HG03108 (cell line): ENCODE data around the gene MLPH.
"Not testable (repeated sequence)": the region's sequence is repeated elsewhere in the genome, so short reads cannot be mapped to it uniquely, and the experiment has no call there.

Experiments
- ATAC-seq: cut with Tn5 transposase; IDR thresholded peaks from one replicate; pipeline ENCODE4 v1.9.1; 2021; ENCODE audit warnings: moderate library complexity; ENCODE audit not compliant: unreplicated experiment

The MLPH gene

DNA sequence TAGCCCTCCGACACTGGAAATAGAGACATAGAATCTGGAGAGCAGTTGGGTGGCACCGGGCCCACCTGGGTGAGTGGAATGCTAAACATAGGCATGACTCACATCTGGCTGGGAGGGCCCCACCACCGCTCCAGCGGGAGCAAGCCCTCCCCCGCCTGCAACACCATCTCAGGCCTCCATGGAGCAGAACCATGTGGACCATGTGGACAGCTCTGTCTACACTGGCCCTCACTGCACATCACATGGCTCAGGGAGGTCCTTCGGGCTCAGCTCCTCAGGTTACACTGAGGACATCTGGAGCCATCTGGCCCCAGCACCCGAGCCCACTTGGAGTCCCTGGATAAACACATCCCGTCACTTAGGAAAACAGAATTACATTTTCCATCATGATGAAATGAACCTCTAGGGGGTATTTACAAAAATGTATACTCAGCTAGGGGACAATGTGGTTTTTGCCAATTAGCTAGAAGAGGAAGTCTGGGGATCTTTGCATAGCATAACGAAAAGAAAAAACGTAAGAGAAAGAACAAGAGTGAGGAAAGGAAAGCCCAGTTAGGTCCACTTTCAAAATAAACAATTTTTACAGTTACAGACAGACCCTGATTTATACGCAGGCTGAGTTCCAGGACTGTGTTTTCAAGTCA, 30.7 kb upstream of the MLPH start:
- no peak for ATAC-seq

DNA sequence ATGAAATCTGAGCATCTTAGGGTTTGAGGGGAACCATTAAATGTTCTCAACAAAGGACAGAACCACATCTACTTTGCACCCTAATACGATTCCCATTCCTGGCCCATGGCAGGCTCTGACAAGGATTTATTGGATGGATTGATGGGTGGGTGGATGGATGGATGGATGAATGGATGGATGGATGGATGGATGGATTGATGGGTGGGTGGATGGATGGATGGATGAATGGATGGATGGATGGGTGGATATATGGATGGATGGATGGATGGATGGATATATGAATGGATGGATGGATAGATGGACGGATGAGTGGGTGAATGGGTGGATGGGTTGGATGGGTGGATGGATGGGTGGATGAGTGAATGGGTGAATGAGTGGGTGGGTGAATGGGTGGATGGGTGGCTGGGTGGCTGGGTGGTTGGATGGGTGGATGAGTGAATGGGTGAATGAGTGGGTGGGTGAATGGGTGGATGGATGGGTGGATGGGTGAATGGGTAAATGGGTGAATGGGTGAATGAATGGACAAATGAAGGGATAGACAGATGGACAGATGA, 29.6 kb upstream of the MLPH start:
- ATAC-seq: no peak

DNA sequence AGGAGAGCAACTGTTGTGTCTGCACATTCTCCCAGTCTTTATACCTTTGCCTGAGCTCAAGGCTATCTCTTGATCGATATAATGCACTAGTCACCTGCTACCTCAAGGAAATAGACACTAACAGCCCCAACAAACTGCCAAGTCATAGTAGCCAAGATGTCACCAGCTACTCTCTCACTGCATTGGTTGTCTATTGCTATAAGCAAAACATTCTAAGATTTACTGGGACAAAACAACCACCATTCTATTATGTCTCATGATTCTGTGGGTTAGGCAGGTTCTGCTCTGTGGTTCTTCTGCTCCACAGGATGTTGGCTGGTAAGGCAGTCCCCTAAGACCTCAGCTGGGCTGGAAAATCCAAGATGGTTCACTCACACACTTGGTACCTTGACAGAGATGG, 28.5 kb upstream of the MLPH start:
- ATAC-seq: no peak

DNA sequence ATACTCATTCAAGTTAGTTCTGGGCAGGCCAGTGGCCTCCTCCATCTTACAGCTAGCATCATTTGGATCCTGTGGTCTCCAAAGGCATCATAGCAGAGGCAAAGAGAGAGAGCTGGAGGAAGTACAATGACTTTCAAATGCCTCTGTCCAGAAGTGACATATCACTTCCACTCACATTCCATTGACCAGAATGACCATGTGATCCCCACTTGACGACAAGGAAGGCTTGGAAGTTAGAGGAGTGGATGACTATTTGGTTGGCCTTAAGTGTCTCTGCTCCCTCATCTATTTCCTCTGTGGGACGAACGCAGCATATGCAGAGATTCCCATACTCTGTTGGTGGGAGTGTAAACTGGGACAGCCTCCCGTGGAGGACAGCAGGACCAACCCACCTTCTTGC, 27.8 kb upstream of the MLPH start:
- ATAC-seq: no peak

DNA sequence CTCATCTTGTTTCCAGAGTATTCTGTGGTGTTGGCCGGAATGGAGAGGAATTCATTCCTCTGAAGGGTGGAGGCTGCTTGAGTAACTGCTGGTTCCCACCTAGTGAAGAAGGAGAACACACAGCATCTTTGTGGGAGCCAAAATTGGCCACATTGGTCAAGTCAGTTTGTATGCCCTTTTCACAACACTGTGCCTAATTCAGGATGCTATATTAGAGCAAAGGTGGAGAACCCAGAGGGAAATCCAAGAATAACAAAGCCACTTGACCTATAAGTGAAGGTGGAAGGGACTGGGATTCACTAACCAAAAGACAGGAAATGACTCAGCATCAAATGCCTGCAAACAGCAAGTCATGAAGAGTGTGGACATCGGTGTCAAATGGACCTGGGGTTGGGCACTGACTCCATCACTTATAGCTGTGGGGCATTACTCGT, 27.3 kb upstream of the MLPH start:
- no peak for ATAC-seq

DNA sequence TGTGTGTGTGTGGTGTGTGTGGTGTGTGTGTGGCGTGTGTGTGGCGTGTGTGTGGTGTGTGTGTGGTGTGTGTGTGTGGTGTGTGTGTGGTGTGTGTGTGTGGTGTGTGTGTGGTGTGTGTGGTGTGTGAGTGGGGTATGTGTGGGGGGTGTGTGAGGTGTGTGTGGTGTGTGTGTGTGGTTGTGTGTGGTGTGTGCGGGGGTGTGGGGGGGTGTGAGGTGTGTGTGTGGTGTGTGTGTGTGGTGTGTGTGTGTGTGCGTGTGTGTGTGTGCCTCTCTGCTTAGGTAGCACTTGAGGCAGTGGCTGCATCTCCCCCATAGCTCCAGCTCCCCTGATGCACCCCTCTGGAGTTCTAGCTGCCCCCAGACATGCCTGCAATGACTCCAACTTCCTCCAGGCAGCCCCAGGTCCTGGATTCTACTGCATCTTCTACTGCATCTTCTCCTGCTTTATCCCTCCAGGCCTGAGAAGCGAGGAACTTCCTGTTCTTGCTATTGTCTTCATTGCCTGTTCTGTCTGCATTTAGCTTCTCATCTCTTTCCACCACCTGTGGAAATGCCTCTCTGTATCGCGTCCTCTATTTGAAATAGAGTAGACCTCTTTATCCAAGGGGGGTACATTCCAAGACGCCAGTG, 22.2 kb upstream of the MLPH start:
- no peak for ATAC-seq

DNA sequence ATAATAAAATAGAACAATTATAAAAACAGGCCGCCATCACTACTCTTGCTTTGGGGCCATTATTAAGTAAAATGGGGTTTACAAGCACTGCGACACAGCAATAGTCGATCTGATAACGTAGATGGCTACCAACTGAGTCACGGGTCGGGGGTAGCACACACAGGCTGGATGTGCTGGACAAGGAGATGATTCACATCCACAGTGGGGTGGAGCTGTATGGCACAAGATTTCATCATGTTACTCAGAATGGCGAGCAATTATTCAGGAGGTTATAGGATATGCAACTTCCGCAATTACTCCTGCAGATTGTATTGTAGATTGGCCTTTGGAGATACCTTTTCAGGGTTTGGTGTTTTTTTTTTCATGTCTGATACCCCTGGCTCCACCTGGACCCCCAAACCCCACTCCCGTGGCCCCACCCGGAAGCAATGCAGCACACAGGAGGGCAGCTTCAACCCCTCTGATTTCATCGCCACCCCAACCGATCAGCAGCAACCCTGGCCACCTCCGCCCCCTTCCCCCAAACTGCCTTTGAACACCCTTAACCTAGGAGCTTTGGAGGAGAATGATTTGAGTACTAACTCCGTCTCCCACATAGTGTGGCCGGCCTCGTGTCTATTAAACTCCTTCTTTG, 21.4 kb upstream of the MLPH start:
- no peak for ATAC-seq

DNA sequence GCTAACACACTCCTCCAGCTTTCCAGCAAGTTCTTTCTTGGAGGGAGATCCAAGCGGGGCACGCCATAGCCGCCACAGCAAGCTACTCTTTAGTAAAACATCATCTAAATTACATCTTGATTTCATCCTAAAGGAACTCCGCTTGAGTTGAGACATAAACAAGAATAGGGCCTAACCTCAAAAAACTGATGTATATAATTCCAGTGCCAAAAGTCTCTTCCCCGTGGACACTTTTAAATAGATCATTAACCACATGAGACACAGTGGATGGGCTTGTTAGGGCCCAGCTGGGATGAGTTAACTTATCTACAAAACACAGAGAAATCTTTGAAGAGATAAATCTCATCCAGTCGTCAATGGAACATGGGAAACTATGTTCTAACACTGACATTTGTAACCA, 20.8 kb upstream of the MLPH start:
- ATAC-seq: no peak

DNA sequence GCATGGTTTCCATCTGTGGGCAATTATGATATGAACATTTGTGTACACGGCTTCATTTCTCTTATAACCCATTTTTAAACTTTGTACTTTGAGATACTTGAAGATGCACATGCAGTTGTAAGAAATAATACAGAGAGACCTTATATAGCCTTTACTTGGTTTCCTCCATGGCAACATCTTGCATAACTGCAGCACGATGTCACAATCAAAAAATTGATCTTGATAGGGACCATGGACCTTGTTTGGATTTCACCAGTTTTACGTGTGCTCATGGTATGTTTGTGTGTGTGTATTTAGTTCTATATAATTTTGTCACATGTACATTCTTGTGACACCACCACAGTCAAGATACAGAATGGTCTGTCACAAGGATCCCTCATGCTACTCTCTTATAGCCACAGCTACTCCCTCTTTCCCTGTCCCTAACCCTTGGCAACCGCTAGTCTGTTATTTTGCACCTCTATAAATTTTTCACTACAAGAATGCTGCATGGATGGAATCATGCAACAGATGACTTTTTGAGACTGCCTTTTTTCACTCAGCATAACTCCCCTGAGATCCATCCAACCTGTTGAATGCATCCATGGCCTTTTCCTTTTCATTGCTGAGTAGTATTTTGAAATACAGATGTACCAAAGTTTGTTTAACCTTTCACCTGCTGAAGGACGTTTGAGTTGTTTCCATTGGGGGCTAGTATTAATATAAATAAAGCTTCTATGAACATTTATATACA, 19.4 kb upstream of the MLPH start:
- no peak for ATAC-seq

DNA sequence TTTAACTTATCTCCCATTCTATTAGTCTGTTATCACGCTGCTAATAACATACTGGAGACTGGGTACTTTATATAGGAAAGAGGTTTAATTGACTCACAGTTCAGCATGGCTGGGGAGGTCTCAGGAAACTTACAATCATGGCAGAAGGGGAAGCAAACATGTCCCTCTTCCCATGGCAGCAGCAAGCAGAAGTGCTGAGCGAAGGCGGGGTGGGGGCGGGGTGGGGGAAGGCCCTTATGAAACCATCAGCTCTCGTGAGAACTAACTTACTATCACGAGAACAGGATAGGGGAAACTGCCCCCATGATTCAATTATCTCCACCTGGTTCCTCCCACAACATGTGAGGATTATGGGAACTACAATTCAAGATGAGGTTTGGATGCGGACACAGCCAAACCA, 17.6 kb upstream of the MLPH start:
- ATAC-seq: not testable (repeated sequence)

DNA sequence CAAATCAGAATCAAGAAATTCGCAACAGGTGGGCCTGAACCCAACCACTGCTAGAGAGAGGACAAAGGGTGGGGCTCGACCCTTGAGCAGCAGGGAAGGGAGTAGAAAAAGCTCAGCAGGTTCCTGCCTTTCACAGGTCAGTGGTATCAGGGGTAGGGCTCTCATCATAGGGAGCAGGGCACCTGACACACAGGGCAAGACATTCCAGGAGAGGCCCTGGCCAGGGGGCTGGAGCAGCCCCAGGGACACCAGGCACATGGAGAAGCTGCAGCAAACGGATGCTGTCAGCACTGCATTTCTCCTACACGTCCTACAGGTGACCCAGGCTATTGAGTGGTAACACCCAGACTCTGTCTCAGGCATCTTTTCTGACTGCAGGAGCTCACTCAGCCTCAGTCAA, 17.2 kb upstream of the MLPH start:
- no peak for ATAC-seq

DNA sequence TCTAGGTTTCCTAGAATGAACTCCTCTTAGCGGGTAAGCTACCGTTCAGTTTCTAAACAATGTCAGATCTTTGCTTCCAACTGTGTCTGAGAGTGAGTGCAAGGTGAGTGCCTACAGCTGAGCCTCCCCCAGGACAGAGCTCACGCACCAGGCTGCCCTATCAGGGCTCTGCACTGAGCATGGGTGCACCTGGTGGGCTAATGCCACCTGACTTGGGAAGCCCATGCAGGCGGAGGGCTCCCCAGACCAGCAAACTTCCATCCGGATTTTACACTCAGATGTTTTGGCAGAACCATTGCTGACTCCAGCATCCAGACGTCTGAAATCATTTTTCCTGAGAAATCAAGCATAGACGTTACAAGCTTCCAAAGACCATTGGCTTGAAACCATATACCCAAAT, 16.1 kb upstream of the MLPH start:
- ATAC-seq: no peak

DNA sequence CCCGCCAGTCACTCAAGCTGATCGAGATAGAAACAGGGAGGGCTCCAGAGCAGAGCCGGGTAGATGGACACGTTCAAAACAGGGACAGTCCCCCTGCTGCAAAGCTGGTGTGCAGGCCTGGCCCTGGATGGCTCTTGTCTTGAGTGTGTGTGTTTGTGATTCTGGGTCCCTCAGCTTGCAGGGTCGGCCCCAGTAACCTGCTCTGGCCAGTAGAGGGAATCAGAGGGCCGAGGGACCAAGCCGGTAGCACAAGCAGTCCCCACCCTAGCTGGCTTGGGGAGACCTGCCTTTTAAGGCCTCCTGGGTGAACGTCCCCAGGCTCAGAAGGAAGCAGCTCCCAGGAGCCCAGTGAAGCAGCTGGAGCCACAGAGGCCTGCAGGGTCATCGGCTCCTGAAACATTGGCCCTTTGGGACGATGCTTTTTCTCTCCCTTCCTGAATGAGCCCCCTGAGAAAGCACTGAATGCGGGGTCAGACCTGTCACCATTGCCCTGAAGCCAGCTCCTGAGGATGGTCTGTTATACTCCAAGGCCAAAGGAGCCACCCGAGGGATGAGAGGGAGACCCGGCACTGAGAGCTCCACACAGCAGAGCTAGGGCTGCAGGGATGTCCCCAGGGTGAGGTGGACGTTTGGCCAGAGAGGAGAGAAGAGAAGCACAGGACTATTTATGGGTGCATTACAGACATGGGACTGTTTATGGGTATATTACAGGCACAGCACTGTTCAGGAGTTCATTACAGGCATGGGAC, 15.4 kb upstream of the MLPH start:
- no peak for ATAC-seq

DNA sequence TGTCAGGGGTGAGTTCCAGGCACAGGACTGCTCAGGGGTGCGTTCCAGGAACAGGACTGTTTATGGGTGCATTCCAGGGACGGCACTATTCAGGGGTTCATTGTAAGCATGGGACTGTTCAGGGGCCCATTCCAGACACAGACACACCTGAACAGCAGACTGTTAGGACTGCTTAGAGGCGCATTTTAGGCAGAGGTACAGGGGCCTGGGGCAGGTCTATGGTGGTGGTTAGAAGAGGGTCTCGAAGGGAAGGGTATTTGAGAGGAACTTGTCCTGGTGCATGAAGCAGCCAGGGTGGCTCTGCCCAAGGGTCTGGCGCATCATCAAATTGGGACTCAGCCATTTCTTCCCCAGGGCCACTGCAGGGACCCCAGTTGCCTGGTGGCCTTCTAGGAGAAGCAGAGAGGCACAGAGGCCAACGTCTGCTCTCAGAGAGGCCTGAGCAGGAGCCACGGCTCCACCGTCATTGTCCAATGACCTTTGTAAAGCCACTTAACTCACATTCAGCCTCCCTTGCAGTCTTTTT, 14.8 kb upstream of the MLPH start:
- ATAC-seq: no peak

DNA sequence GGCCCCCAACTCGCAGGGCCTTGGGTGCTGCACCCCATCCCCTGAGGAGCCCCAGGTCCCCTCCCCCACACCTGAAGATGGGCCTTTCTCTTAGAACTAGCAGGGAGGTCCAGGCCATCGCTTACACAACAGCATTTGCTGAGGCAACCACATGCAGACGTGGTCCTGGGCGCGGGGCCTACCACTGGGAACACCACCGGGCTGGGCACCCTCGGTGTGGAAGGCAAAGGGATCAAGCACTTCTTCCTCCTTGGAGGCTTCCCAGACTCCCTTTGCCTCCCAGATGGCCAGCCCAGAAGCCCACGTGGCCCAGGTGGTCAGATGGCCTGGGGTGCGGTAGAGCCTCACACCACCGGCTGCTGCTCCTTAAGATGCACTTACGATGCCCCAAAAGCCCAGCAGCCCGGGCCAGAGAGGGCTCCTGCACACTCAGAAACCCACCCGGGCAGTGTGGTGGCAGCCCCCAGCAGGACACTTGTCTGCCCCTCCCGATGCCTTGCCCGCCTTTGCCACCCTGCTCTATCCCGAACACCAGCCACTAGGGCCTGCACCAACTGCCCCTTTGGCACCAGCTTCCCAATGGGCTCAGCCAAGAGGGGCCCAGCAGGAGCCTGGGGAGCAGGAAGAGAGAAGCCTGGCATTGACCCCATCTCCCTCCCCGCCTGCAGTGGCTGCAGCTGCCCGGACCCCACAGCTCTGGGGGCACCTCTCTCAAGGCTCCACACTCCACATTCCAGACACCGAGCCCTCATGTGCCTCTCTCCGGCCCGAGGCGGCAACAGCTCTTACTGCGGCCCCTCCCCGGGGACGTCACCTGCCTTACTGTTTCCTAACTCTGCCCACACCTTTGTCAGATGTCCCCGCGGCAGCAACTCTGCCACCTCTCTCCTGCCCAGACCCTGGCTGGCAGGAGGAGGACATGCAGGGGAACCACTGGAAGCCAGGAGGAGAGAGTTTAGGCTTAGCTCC, 13.9 kb upstream of the MLPH start:
- ATAC-seq: no peak

DNA sequence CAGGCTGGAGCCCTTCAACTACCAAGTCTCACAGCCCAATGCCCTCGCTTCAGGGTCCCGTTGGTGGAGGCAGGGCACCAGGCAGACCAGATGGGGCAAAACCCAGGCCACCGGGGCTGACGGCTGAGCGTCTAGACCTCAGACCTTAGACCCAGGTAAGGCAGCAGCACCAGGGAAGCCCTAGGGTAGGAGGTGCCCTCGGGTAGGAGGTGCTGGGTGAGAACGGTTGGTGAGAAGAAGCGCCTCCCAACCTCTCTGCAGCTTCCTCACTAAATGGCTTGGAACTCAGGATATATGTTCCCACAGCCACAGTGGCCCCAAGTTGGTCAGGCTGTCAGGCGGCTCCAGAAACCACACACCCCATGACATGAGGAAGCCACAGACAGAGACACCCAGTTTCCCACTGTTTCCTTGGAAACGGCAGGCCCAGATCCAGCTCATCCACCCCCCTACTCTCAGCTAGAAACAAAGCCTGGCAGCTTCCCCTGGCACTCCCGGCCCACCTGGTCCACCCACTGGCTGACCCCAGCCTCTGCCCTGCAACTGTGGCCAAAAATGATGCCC, 13.1 kb upstream of the MLPH start:
- ATAC-seq: no peak

DNA sequence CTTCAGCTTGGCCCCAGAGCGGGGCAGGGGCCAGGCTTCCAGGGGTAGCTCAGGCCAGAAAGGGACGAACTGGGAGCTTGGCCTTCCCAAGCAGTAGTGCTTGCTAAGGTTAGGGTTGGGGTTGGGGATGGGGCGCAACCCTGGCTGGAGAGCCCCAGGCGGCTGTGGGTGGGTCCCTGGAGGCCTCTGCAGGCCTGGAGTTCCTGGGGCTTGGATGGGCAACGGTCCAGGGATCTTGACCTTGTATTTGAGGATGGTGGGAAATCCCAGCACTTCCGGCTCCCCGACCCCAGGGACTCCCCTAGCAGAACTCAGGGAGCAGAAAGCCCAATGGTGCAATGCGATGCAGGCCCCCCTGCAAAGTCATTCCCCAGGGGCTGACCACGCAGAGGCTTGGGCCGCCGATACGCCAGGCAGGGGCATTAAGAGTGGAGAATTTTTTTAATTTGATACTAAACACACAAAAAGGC, 12.6 kb upstream of the MLPH start:
- ATAC-seq: no peak

DNA sequence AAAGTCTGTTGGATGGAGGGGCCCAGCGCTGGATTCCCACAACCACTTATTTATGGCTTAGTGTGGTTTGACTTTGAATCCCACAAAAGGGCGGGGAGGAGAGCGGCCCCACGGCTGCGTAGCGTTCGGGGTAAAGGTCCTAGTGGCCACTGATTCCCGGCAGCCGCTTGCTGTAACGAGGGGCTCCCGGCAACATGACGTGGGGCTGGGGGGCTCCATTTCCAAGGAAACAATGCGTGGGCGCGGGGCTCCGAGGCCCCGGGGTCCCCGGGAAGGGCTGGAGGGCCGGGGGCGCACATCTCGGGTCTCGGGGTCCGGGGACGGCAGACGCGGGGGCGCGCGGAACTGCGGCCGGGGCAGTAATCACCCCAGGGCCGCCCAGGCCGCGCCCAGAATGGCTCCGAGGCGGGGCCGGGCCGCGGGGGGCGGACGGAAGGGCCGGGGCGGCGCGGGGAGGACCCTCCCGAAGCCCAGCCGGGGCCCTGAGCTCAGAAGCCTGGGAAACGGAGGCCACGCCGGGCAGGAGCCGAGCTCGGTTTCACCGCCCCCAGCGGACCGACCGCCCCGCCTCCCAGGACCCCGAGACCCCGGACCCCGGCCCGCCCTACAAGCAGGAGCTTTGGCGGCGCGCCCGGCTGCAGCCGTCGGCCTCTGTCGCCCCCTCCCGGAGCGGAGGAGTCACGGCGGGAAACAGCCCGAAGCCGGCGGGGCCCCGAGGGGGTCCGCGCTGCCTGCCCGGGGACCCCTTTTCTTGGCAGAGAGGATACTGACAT, 11.9 kb upstream of the MLPH start:
- ATAC-seq: peak; percentile 75
